Right lobe of liver (tissue), 6 donors: Measurements from ENCODE around the gene LPAR2. TPM values are rescaled to one million over a fixed set of nuclear protein-coding genes. Genes with fewer than 3 reads are reported as not detected.

ENCODE experiments used
- ATAC-seq, 4 donors: fragments of 200-7000 bp; cut with Tn5 transposase; one replicate each; pipeline ENCODE4 v1.9.1; 2020; ENCODE audit warnings: mild to moderate bottlenecking in 4 of 4, moderate library complexity in 4 of 4
- DNase-seq, 3 donors: peaks; one replicate each; pipeline ENCODE4 v3.0.0-alpha.2; 2020
- H3K27ac ChIP-seq, 3 donors: fragments of 200-600 bp; one replicate each; pipeline ENCODE4 v1.8.0; 2022
- H3K27me3 ChIP-seq, 2 donors: fragments of 200-600 bp; one replicate each; pipeline ENCODE4 v1.8.0; 2022
- H3K36me3 ChIP-seq, 4 donors: fragments of 200-600 bp; sonication (generic) in 1 of 4; one replicate each; pipeline versions ENCODE4 v1.5.1 to v1.8.0; 2017 to 2022; ENCODE audit warnings: control low read depth in 1 of 4
- H3K4me1 ChIP-seq, 4 donors: fragments of 200-600 bp; sonication (generic) in 1 of 4; one replicate each; pipeline versions ENCODE4 v1.5.1 to v1.8.0; 2017 to 2022; ENCODE audit warnings: control low read depth in 1 of 4
- H3K4me3 ChIP-seq, 3 donors: fragments of 200-600 bp; one replicate each; pipeline ENCODE4 v1.8.0; 2022
- H3K9me3 ChIP-seq, 4 donors: fragments of 200-600 bp; sonication (generic) in 1 of 4; one replicate each; pipeline versions ENCODE4 v1.5.1 to v1.8.0; 2017 to 2022; ENCODE audit warnings: control low read depth in 1 of 4
- POLR2A ChIP-seq: fragments of 450-650 bp; IDR thresholded peaks from one replicate; pipeline ENCODE4 v1.6.1; 2017; ENCODE audit warnings: antibody characterized with exemption, mild to moderate bottlenecking
- WGBS: methylation state at CpG from one replicate; pipeline ENCODE4 v1.1.6; 2018; ENCODE audit warnings: low coverage, low lambda C conversion rate; ENCODE audit not compliant: insufficient coverage; ENCODE audit errors: missing lambda C conversion rate; 5-methylcytosine and 5-hydroxymethylcytosine counted together
- intact Hi-C, 2 donors: fragments of 100-400 bp; cut with DNase I; formaldehyde crosslinking; loops; one replicate each; pipeline versions ENCODE4 v1.11.2 to v1.14.1; 2022
- total RNA-seq, 6 experiments: library from RNA; depleted of rRNA in 2 of 6; stranded (reverse); fragments of >200 nt in 2 of 6; fragmentation: NEBNext Ultra II Directional in 3 of 6; extraction: Animal tissue kit (Norgen Biotek cat#: 25700) in 3 of 6; gene quantifications; one replicate each; pipeline versions ENCODE4 v1.1.0 to v1.2.4, GENCODE V29; 2016 to 2023
- TF ChIP-seq, protein P1 (sequence below), 4 donors: fragments of 200-600 bp in 3 of 4; fragments of 450-650 bp in 1 of 4; IDR thresholded peaks; one replicate each; pipeline versions ENCODE4 v1.5.1 to v1.8.0; 2016 to 2022; ENCODE audit warnings: antibody characterized with exemption in 4 of 4, mild to moderate bottlenecking in 2 of 4
- donor health status: DM: no; HTN: yes; CAD: no.
- donor health status: DM: no; HTN: no; CAD: no.
- donor health status: DM: no; HTN: no; CAD: no.
- donor health status: DM: no; HTN: yes; CAD: no.
- donor health status: DM: no; HTN: yes; CAD: no.

Gene LPAR2
- total RNA-seq, 6 experiments from 2014 or later, result 1.7 to 2.7 (median 2.2) TPM

GRCh38 chr19:19655051-19655594 lies 27.1 kb upstream of the LPAR2 start:
- Histone ChIP-seq H3K9me3 (no peaks in the 10 kb centered on the region), H3K4me3 (no peak overlapping the region), H3K4me1 (no peaks in the 10 kb centered on the region), H3K27ac (no peak overlapping the region), H3K27me3 (no peaks in the 10 kb centered on the region), H3K36me3 (peaks cover 4 to 92% (median 43%) of the 10 kb centered on the region in 4 donors)
- WGBS, result 100% methylated on average over 2 of the region's 22 CpGs
- intact Hi-C loops, result no loop called here
- ATAC-seq, result no peak
- peak in 1 of 3 donors; percentile 54 for DNase-seq
- TF ChIP-seq POLR2A, result no peak
- TF ChIP-seq, protein P1, sequence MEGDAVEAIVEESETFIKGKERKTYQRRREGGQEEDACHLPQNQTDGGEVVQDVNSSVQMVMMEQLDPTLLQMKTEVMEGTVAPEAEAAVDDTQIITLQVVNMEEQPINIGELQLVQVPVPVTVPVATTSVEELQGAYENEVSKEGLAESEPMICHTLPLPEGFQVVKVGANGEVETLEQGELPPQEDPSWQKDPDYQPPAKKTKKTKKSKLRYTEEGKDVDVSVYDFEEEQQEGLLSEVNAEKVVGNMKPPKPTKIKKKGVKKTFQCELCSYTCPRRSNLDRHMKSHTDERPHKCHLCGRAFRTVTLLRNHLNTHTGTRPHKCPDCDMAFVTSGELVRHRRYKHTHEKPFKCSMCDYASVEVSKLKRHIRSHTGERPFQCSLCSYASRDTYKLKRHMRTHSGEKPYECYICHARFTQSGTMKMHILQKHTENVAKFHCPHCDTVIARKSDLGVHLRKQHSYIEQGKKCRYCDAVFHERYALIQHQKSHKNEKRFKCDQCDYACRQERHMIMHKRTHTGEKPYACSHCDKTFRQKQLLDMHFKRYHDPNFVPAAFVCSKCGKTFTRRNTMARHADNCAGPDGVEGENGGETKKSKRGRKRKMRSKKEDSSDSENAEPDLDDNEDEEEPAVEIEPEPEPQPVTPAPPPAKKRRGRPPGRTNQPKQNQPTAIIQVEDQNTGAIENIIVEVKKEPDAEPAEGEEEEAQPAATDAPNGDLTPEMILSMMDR (IDR thresholded peaks at IDR 0.05), result no peak

GRCh38 chr19:19654441-19654840 lies 26.4 kb upstream of the LPAR2 start:
- ATAC-seq, result no peak
- H3K4me3 ChIP-seq, result no peak overlapping the region
- H3K36me3 ChIP-seq, result peaks cover 4 to 90% (median 43%) of the 10 kb centered on the region in 4 donors
- no peaks in the 10 kb centered on the region for H3K27me3 ChIP-seq
- TF ChIP-seq, protein P1 (IDR thresholded peaks at IDR 0.05), result no peak
- no peak for TF ChIP-seq POLR2A
- no CpG with 5 or more reads among the region's 15 CpGs for WGBS
- H3K27ac ChIP-seq, result no peak overlapping the region
- intact Hi-C loops, result no loop called here
- no peaks in the 10 kb centered on the region for H3K4me1 ChIP-seq
- H3K9me3 ChIP-seq, result no peaks in the 10 kb centered on the region
- DNase-seq, result no peak

GRCh38 chr19:19653597-19654147 lies 25.7 kb upstream of the LPAR2 start:
- Histone ChIP-seq H3K4me1 (no peaks in the 10 kb centered on the region), H3K9me3 (no peaks in the 10 kb centered on the region), H3K27ac (no peak overlapping the region), H3K36me3 (peaks cover 4 to 83% (median 38%) of the 10 kb centered on the region in 4 donors), H3K4me3 (no peak overlapping the region), H3K27me3 (no peaks in the 10 kb centered on the region)
- no peak for DNase-seq
- no peak for ATAC-seq
- WGBS, result 83% methylated on average over 1 of the region's 23 CpGs
- intact Hi-C loops, result no loop called here
- TF ChIP-seq, protein P1 (IDR thresholded peaks at IDR 0.05), result no peak
- TF ChIP-seq POLR2A, result no peak

DNA sequence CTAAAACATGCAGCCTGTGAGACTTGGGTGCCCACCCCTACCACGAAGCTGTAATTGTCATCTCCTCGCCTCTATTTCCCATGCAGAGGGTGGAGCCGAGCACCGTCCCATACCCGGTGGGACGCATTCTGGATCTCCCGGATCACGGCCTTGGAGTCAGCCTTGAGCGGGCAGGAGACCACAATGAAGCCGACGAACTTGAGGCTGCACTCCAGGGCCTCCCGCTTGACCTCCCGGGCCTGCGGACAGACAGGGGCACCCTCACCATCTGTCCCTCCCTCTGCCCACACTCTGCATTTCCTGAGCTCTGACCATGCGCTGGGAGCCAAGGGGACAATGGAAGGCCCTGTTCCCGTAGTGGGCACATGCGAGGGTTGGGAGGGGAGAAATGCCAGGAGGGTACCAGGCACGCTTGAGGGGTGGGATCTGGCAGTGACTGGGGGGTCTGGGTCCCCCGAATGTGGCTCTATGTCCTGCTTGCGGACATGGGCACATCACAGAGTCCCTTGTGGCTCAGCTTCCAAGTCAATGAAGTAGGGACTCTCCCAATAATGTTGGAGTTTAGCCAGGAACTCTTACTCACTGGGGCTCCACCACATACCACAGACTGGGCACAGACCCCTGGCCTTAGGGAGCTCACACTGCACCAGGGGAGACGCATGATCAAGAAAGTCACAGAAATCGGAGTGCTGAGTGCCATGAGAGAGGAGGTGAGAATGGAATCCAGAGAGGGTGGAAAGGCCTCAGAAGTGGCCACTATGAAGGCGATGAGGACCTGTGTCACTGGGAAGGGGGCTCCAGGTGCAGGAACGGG lies 24.7 kb upstream of the LPAR2 start:
- Histone ChIP-seq H3K4me1 (no peaks in the 10 kb centered on the region), H3K36me3 (peaks cover 4 to 80% (median 34%) of the 10 kb centered on the region in 4 donors), H3K9me3 (no peaks in the 10 kb centered on the region), H3K27me3 (no peaks in the 10 kb centered on the region), H3K27ac (no peak overlapping the region), H3K4me3 (no peak overlapping the region)
- WGBS, result 78% methylated on average over 4 of the region's 24 CpGs
- DNase-seq (no peak), ATAC-seq (no peak)
- TF ChIP-seq, protein P1 (IDR thresholded peaks at IDR 0.05), result no peak
- no peak for TF ChIP-seq POLR2A
- intact Hi-C loops, result no loop called here
